SK-N-SH (cell line): ENCODE measurements around the gene ZBED1. TPM values are rescaled to one million over a fixed set of nuclear protein-coding genes. Genes with fewer than 3 reads are reported as not detected.

Experiments used
- CTCF ChIA-PET: fragments of 300-600, 350-600 bp; formaldehyde crosslinking; extraction: SDS; loops from one replicate; lab custom pipeline; 2021; lab: Yijun Ruan, JAX
- POLR2A ChIA-PET: fragments of 350-600 bp; sonication (Branson Sonifier 250); formaldehyde crosslinking; extraction: SDS; loops from one replicate; lab custom pipeline; 2020; ENCODE audit warnings: antibody characterized with exemption, inconsistent platforms; lab: Yijun Ruan, JAX
- DNase-seq: peaks from one replicate; pipeline ENCODE4 v3.0.0; 2012
- H2AFZ ChIP-seq: fragments of 200-600 bp; sonication (generic); 2 replicates; pipeline ENCODE4 v1.8.1; 2016; ENCODE audit warnings: antibody characterized with exemption, mild to moderate bottlenecking, low read depth
- H3F3A ChIP-seq: fragments of 200-600 bp; sonication (generic); replicated peaks from 2 replicates; pipeline ENCODE3; 2016; ENCODE audit warnings: antibody characterized with exemption, mild to moderate bottlenecking; ENCODE audit not compliant: insufficient read depth
- H3K27ac ChIP-seq, 2 experiments: fragments of 200-500 bp in 1 of 2; fragments of 200-600 bp in 1 of 2; sonication (Bioruptor generic) in 1 of 2; sonication (generic), shearing (Covaris generic) in 1 of 2; 2 replicates each; pipeline versions ENCODE4 v1.5.1 to v1.6.1; 2014 to 2016; ENCODE audit warnings: low read depth in 2 of 2, inconsistent platforms in 1 of 2, low read length in 1 of 2, mild to moderate bottlenecking in 1 of 2, mixed read lengths in 1 of 2
- H3K27me3 ChIP-seq: fragments of 200-600 bp; sonication (generic), shearing (Covaris generic); 2 replicates; pipeline ENCODE4 v1.6.1; 2016; ENCODE audit warnings: mixed run types; ENCODE audit not compliant: insufficient read depth
- H3K36me3 ChIP-seq, 2 experiments: fragments of 200-500 bp in 1 of 2; fragments of 200-600 bp in 1 of 2; sonication (Bioruptor generic) in 1 of 2; sonication (generic) in 1 of 2; replicated peaks in 1 of 2; 2 replicates each; pipeline versions ENCODE3 to v1.5.1; 2014 to 2016; ENCODE audit warnings: low read length in 1 of 2, mild to moderate bottlenecking in 1 of 2; ENCODE audit not compliant: insufficient read depth in 2 of 2, control insufficient read depth in 1 of 2
- H3K4me1 ChIP-seq, 2 experiments: fragments of 200-500 bp in 1 of 2; fragments of 200-600 bp in 1 of 2; sonication (Bioruptor generic) in 1 of 2; sonication (generic), shearing (Covaris generic) in 1 of 2; 2 replicates each; pipeline versions ENCODE4 v1.5.1 to v1.6.1; 2014 to 2016; ENCODE audit warnings: low read depth in 1 of 2, low read length in 1 of 2, mixed run types in 1 of 2; ENCODE audit not compliant: insufficient read depth in 2 of 2, control insufficient read depth in 1 of 2
- H3K4me2 ChIP-seq: fragments of 200-600 bp; sonication (generic), shearing (Covaris generic); 2 replicates; pipeline ENCODE4 v1.6.1; 2017; ENCODE audit warnings: mixed run types
- H3K4me3 ChIP-seq, 2 experiments: fragments of 200-500 bp in 1 of 2; fragments of 200-600 bp in 1 of 2; sonication (Bioruptor generic) in 1 of 2; sonication (generic), shearing (Covaris generic) in 1 of 2; 2 replicates each; pipeline versions ENCODE4 v1.5.1 to v1.8.1; 2014 to 2016; ENCODE audit warnings: low read depth in 2 of 2, inconsistent platforms in 1 of 2, low read length in 1 of 2, mild to moderate bottlenecking in 1 of 2, mixed read lengths in 1 of 2, moderate library complexity in 1 of 2
- H3K79me2 ChIP-seq: fragments of 200-600 bp; sonication (generic); 2 replicates; pipeline ENCODE4 v1.8.1; 2017; ENCODE audit warnings: mild to moderate bottlenecking; ENCODE audit not compliant: insufficient read depth
- H3K9ac ChIP-seq: fragments of 200-600 bp; sonication (generic); 2 replicates; pipeline ENCODE4 v1.6.1; 2017; ENCODE audit warnings: mixed run types
- H3K9me2 ChIP-seq: fragments of 200-600 bp; sonication (generic); 2 replicates; pipeline ENCODE4 v1.6.1; 2017; ENCODE audit warnings: mixed run types
- H3K9me3 ChIP-seq: fragments of 200-600 bp; sonication (generic); 2 replicates; pipeline ENCODE4 v1.6.1; 2017; ENCODE audit warnings: mixed run types, mild to moderate bottlenecking, moderate library complexity
- H4K20me1 ChIP-seq: fragments of 200-600 bp; sonication (generic); 2 replicates; pipeline ENCODE4 v1.6.1; 2017; ENCODE audit warnings: mild to moderate bottlenecking, mixed run types; ENCODE audit not compliant: insufficient read depth
- CHD2 ChIP-seq: fragments of 150-350 bp; IDR thresholded peaks from 2 replicates; pipeline ENCODE4 v1.6.1; 2018; ENCODE audit warnings: low read length; ENCODE audit not compliant: partially characterized antibody
- EP300 ChIP-seq, 2 experiments: IDR thresholded peaks; 2 replicates each; pipeline versions ENCODE4 v1.4.0 to v1.6.1; 2012; ENCODE audit warnings: borderline replicate concordance in 1 of 2, low read depth in 1 of 2, low read length in 1 of 2
- EZH2phosphoT487 ChIP-seq: fragments of 200-600 bp; sonication (generic); IDR thresholded peaks from 2 replicates; pipeline ENCODE4 v1.6.1; 2017; ENCODE audit warnings: low read depth, mixed run types, mild to moderate bottlenecking, antibody characterized with exemption, moderate library complexity, borderline replicate concordance
- FOSL2 ChIP-seq: IDR thresholded peaks from 2 replicates; pipeline ENCODE4 v1.4.0; 2012; ENCODE audit warnings: low read depth, mild to moderate bottlenecking, moderate library complexity, borderline replicate concordance
- FOXJ3 ChIP-seq: sonication (generic); formaldehyde crosslinking; IDR thresholded peaks from 2 replicates; pipeline ENCODE4 v1.5.1; 2020; ENCODE audit warnings: mild to moderate bottlenecking, missing genetic modification reagents
- FOXM1 ChIP-seq: IDR thresholded peaks from 2 replicates; pipeline ENCODE4 v1.4.0; 2012; ENCODE audit warnings: low read depth, mild to moderate bottlenecking
- GABPA ChIP-seq: IDR thresholded peaks from 2 replicates; pipeline ENCODE4 v1.4.0; 2012; ENCODE audit warnings: low read depth, mild to moderate bottlenecking
- MEF2A ChIP-seq: IDR thresholded peaks from 2 replicates; pipeline ENCODE4 v1.4.0; 2012; ENCODE audit warnings: low read depth, borderline replicate concordance
- RCOR1 ChIP-seq: fragments of 150-350 bp; IDR thresholded peaks from 2 replicates; pipeline ENCODE4 v1.6.1; 2017; ENCODE audit warnings: antibody characterized with exemption, low read length
- SIN3A ChIP-seq: IDR thresholded peaks from 2 replicates; pipeline ENCODE4 v1.6.1; 2012; ENCODE audit warnings: low read depth, mild to moderate bottlenecking, low read length, moderate library complexity, borderline replicate concordance
- TAF1 ChIP-seq: IDR thresholded peaks from 2 replicates; pipeline ENCODE4 v1.6.1; 2012; ENCODE audit warnings: low read depth, mild to moderate bottlenecking, low read length, moderate library complexity, borderline replicate concordance
- TCF12 ChIP-seq: IDR thresholded peaks from 2 replicates; pipeline ENCODE4 v1.4.0; 2012
- TEAD4 ChIP-seq: IDR thresholded peaks from 2 replicates; pipeline ENCODE4 v1.4.0; 2012; ENCODE audit warnings: mild to moderate bottlenecking, borderline replicate concordance; ENCODE audit not compliant: insufficient read depth
- WGBS: methylation state at CpG from one replicate; pipeline ENCODE4 v1.1.6; 2017; ENCODE audit warnings: low lambda C conversion rate; 5-methylcytosine and 5-hydroxymethylcytosine counted together
- polyA plus RNA-seq, 3 experiments: library from polyadenylated mRNA; depleted of rRNA; stranded (reverse); fragments of >200 nt; gene quantifications; 2 replicates each; pipeline ENCODE4 v1.2.3, GENCODE V29; 2012
- TF ChIP-seq, protein P1 (sequence below): fragments of 200-600 bp; sonication (generic); IDR thresholded peaks from 2 replicates; pipeline ENCODE4 v1.6.1; 2017; ENCODE audit warnings: antibody characterized with exemption, mild to moderate bottlenecking, moderate library complexity
- TF ChIP-seq, protein P2 (sequence below): IDR thresholded peaks from 2 replicates; pipeline ENCODE4 v1.4.0; 2012; ENCODE audit warnings: low read depth, borderline replicate concordance
- TF ChIP-seq, protein P3 (sequence below): IDR thresholded peaks from 2 replicates; pipeline ENCODE4; 2012

ZBED1 gene
- polyA plus RNA-seq, 1 of the 3 experiments (the other 2 are of a cell fraction), result 16.7 TPM

DNA sequence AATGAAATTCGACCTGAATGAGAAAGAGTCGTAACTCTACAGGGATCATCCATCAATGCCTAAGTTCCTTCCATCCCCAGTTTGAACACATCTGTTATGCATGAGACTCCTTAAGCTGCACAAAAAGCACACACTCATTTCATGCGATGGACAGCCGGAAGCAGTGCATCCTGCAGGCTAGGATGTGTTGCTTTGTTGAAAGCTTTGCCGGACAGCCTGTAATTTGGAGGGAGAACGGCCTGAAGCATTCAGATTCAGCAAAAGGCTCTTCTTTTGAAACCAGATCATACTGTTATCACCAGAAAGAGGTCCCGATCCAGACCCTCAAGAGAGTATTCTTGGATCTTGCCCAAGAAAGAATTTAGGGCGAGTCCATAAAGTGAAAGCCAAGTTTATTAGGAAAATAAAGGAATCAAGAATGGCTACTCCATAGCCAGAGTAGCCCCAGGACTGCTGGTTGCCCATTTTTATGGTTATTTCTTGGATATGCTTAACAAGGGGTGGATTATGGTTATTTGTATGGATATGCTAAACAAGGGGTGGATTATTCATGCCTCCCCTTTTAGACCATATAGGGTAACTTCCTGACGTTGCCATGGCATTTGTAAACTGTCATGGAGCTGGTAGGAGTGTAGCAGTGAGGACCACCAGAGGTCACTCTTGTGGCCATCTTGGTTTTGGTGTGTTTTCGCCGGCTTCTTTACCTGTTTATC is 48.1 kb upstream of the ZBED1 start:
- ChIA-PET CTCF (no interaction called here), POLR2A (no interaction called here)
- H3K27ac ChIP-seq, result no peak overlapping the region
- H3K4me3 ChIP-seq, result no peak overlapping the region
- H2AFZ ChIP-seq, result no peak overlapping the region
- no peaks in the 10 kb centered on the region for H3K79me2 ChIP-seq
- H3K9me3 ChIP-seq, result no peaks in the 10 kb centered on the region
- TF ChIP-seq TAF1 (no peak), CHD2 (no peak), TCF12 (no peak), RCOR1 (no peak), EZH2phosphoT487 (no peak), FOXJ3 (CRISPR knock-in tag) (no peak)
- TF ChIP-seq, protein P1, sequence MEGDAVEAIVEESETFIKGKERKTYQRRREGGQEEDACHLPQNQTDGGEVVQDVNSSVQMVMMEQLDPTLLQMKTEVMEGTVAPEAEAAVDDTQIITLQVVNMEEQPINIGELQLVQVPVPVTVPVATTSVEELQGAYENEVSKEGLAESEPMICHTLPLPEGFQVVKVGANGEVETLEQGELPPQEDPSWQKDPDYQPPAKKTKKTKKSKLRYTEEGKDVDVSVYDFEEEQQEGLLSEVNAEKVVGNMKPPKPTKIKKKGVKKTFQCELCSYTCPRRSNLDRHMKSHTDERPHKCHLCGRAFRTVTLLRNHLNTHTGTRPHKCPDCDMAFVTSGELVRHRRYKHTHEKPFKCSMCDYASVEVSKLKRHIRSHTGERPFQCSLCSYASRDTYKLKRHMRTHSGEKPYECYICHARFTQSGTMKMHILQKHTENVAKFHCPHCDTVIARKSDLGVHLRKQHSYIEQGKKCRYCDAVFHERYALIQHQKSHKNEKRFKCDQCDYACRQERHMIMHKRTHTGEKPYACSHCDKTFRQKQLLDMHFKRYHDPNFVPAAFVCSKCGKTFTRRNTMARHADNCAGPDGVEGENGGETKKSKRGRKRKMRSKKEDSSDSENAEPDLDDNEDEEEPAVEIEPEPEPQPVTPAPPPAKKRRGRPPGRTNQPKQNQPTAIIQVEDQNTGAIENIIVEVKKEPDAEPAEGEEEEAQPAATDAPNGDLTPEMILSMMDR, result peak; percentile 26
- 36% methylated on average over 11 of the region's 11 CpGs for WGBS
- H3K4me2 ChIP-seq, result no peak overlapping the region
- no peaks in the 10 kb centered on the region for H3K9me2 ChIP-seq
- H3F3A ChIP-seq, result no peaks in the 10 kb centered on the region
- no peaks in the 10 kb centered on the region for H3K36me3 ChIP-seq
- no peaks in the 10 kb centered on the region for H4K20me1 ChIP-seq
- peaks cover 55% of the 10 kb centered on the region for H3K27me3 ChIP-seq
- DNase-seq, result no peak
- no peak overlapping the region for H3K9ac ChIP-seq
- no peaks in the 10 kb centered on the region for H3K4me1 ChIP-seq

DNA sequence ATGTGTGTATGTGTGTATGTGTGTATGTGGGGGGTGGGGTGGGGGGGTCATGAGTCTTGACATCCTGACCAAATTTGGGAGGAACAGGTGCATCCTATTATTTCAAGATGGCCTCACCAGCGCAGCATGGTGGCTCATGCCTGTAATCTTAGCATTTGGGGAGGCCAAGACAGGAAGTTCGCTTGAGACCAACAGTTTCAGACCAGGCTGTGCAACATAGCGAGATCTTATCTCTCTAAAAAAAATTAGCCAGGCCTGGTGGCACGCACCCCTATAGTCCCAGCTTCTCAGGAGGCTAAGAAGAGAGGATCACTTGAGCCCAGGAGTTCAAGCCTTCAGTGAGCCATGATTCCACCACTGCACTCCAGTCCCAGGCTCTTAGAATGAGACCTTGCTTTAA is 47.0 kb upstream of the ZBED1 start:
- Histone ChIP-seq H3K27me3 (peaks cover 52% of the 10 kb centered on the region; the same call in 1 of the 2 replicates), H3K9me2 (no peaks in the 10 kb centered on the region), H2AFZ (no peak overlapping the region), H3K27ac (no peak overlapping the region), H3K36me3 (no peaks in the 10 kb centered on the region), H3K9ac (no peak overlapping the region), H3F3A (no peaks in the 10 kb centered on the region), H3K9me3 (no peaks in the 10 kb centered on the region), H3K4me3 (no peak overlapping the region), H3K79me2 (no peaks in the 10 kb centered on the region), H3K4me2 (no peak overlapping the region), H4K20me1 (no peaks in the 10 kb centered on the region), H3K4me1 (no peaks in the 10 kb centered on the region)
- DNase-seq, result no peak
- ChIA-PET POLR2A (no interaction called here), CTCF (no interaction called here)
- TF ChIP-seq FOSL2, result no peak
- TF ChIP-seq TCF12, result no peak
- no peak for TF ChIP-seq MEF2A
- no peak for TF ChIP-seq SIN3A
- TF ChIP-seq, protein P2, sequence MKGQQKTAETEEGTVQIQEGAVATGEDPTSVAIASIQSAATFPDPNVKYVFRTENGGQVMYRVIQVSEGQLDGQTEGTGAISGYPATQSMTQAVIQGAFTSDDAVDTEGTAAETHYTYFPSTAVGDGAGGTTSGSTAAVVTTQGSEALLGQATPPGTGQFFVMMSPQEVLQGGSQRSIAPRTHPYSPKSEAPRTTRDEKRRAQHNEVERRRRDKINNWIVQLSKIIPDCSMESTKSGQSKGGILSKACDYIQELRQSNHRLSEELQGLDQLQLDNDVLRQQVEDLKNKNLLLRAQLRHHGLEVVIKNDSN, result no peak
- TF ChIP-seq FOXM1, result no peak
- no peak for TF ChIP-seq FOXJ3 (CRISPR knock-in tag)
- no peak for TF ChIP-seq GABPA
- TF ChIP-seq EZH2phosphoT487, result no peak
- TF ChIP-seq TEAD4, result no peak
- TF ChIP-seq, protein P3, sequence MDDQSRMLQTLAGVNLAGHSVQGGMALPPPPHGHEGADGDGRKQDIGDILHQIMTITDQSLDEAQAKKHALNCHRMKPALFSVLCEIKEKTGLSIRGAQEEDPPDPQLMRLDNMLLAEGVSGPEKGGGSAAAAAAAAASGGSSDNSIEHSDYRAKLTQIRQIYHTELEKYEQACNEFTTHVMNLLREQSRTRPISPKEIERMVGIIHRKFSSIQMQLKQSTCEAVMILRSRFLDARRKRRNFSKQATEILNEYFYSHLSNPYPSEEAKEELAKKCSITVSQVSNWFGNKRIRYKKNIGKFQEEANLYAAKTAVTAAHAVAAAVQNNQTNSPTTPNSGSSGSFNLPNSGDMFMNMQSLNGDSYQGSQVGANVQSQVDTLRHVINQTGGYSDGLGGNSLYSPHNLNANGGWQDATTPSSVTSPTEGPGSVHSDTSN, result no peak
- no peak for TF ChIP-seq TAF1
- no peak for TF ChIP-seq EP300 (IDR thresholded peaks at IDR 0.05; ENCODE audit: borderline replicate concordance in 1 of 2, low read depth in 1 of 2, low read length in 1 of 2)
- TF ChIP-seq, protein P1, result no peak
- WGBS, result 49% methylated on average over 4 of the region's 4 CpGs
